ENCODE data around the gene SEPTIN2. TPM values are rescaled to one million over a fixed set of nuclear protein-coding genes. Genes with fewer than 3 reads are reported as not detected.

SEPTIN2 gene
- total RNA-seq, 3 donors from 2014 or later (not counting 1 experiment from before 2014, with no cell fraction given), result 275 to 315 (median 275) TPM

GRCh38 chr2:241386519-241386918 lies 70.8 kb downstream of the SEPTIN2 start:
- Histone ChIP-seq H3K4me1 (ENCODE audit: control insufficient read depth, insufficient read depth, low read length) (peaks cover 4% of the 10 kb centered on the region), H3K4me3 (ENCODE audit: low read length) (no peak overlapping the region), H3K27me3 (ENCODE audit: control insufficient read depth, insufficient read depth, low read length) (no peaks in the 10 kb centered on the region), H3K9me3 (ENCODE audit: control insufficient read depth, insufficient read depth, low read length) (no peaks in the 10 kb centered on the region), H3K36me3 (ENCODE audit: control insufficient read depth, insufficient read depth, low read length) (no peaks in the 10 kb centered on the region), H3K27ac (ENCODE audit: low read length) (no peak overlapping the region)
- Mint-ChIP-seq H3K4me3 (no peak overlapping the region), H3K9me3 (no peaks in the 10 kb centered on the region), H3K4me1 (peaks cover 12 to 14% of the 10 kb centered on the region in 2 donors), H3K27me3 (ENCODE audit: low read depth in 2 of 2) (no peaks in the 10 kb centered on the region), H3K36me3 (no peaks in the 10 kb centered on the region), H3K27ac (no peak overlapping the region)
- 92% methylated on average over 6 of the region's 6 CpGs for WGBS (ENCODE audit: insufficient coverage)
- ATAC-seq (no peak), DNase-seq (no peak)
- no peak for TF ChIP-seq CTCF (IDR thresholded peaks at IDR 0.05)
- intact Hi-C loops (cut with micrococcal nuclease), result no loop called here

- Mint-ChIP-seq H3K4me3 (no peak overlapping the region), H3K9me3 (no peaks in the 10 kb centered on the region), H3K27ac (no peak overlapping the region), H3K36me3 (no peaks in the 10 kb centered on the region), H3K27me3 (ENCODE audit: low read depth in 2 of 2) (no peaks in the 10 kb centered on the region), H3K4me1 (peaks cover 6% of the 10 kb centered on the region in 2 donors)
- Histone ChIP-seq H3K36me3 (ENCODE audit: control insufficient read depth, insufficient read depth, low read length) (no peaks in the 10 kb centered on the region), H3K27me3 (ENCODE audit: control insufficient read depth, insufficient read depth, low read length) (no peaks in the 10 kb centered on the region), H3K4me1 (ENCODE audit: control insufficient read depth, insufficient read depth, low read length) (no peaks in the 10 kb centered on the region), H3K9me3 (ENCODE audit: control insufficient read depth, insufficient read depth, low read length) (no peaks in the 10 kb centered on the region), H3K4me3 (ENCODE audit: low read length) (no peak overlapping the region), H3K27ac (ENCODE audit: low read length) (no peak overlapping the region)
- ATAC-seq (no peak), DNase-seq (no peak)
- TF ChIP-seq CTCF (IDR thresholded peaks at IDR 0.05), result no peak
- WGBS (ENCODE audit: insufficient coverage), result 83% methylated on average over 2 of the region's 2 CpGs
- intact Hi-C loops (cut with micrococcal nuclease), result no loop called here
Observed at GRCh38 chr2:241389697-241390096, 74.0 kb downstream of the SEPTIN2 start.

GRCh38 chr2:241390301-241391206 lies 74.8 kb downstream of the SEPTIN2 start:
- Histone ChIP-seq H3K27ac (ENCODE audit: low read length) (no peak overlapping the region), H3K27me3 (ENCODE audit: control insufficient read depth, insufficient read depth, low read length) (no peaks in the 10 kb centered on the region), H3K9me3 (ENCODE audit: control insufficient read depth, insufficient read depth, low read length) (no peaks in the 10 kb centered on the region), H3K36me3 (ENCODE audit: control insufficient read depth, insufficient read depth, low read length) (no peaks in the 10 kb centered on the region), H3K4me3 (ENCODE audit: low read length) (no peak overlapping the region), H3K4me1 (ENCODE audit: control insufficient read depth, insufficient read depth, low read length) (no peaks in the 10 kb centered on the region)
- no peak overlapping the region for H3K4me3 Mint-ChIP-seq
- intact Hi-C loops (cut with micrococcal nuclease), result no loop called here
- H3K9me3 Mint-ChIP-seq, result no peaks in the 10 kb centered on the region
- 73% methylated on average over 9 of the region's 9 CpGs for WGBS (ENCODE audit: insufficient coverage)
- no peak for DNase-seq
- peaks cover 6% of the 10 kb centered on the region in 2 donors for H3K4me1 Mint-ChIP-seq
- H3K27me3 Mint-ChIP-seq (ENCODE audit: low read depth in 2 of 2), result no peaks in the 10 kb centered on the region
- no peak for ATAC-seq
- no peak for TF ChIP-seq CTCF (IDR thresholded peaks at IDR 0.05)
- H3K27ac Mint-ChIP-seq, result no peak overlapping the region
- H3K36me3 Mint-ChIP-seq, result no peaks in the 10 kb centered on the region
